ENCODE data around the gene CACNA2D4. TPM values are rescaled to one million over a fixed set of nuclear protein-coding genes. Genes with fewer than 3 reads are reported as not detected.

The CACNA2D4 gene
- total and polyA plus RNA-seq, 2 of the 13 experiments (the other 11 are each of a cell fraction or from before 2014, with no cell fraction given), result 14.2 to 136 TPM

DNA sequence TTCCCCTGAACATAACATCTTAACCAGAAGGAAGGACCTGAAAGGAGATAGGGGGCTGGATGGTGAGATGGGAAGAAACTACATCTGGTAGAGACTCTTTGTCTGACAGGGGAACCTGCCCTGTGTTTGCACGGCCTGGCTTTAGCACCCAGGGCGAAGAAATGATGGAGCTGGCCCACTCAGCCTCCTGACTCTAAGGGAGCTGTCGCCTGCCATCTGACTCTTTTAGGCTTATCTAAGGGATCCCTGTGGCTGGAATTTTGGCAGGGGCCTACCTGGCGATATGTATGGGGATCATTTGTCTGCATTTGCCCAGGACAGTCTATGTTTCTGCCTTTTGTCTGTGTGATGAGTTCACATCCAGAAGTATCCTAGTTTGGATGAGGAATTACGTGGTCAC, 15.6 kb upstream of the CACNA2D4 start:
- Histone ChIP-seq H3K27me3 (ENCODE audit: control insufficient read depth in 1 of 2, insufficient read depth in 2 of 2, low read length in 2 of 2) (peaks cover 0 to 10% of the 10 kb centered on the region in 2 experiments; a peak in 2 of 5 replicates), H3K9me3 (ENCODE audit: low read length) (no peaks in the 10 kb centered on the region), H3K4me3 (replicated peaks in 1 of 3; ENCODE audit: insufficient read depth in 1 of 3, low read depth in 2 of 3, low read length in 3 of 3) (no peak overlapping the region), H3K79me2 (ENCODE audit: insufficient read depth, low read length) (no peaks in the 10 kb centered on the region), H3K9ac (ENCODE audit: insufficient read depth, low read depth, low read length) (no peak overlapping the region), H4K20me1 (ENCODE audit: insufficient read depth, low read length) (no peaks in the 10 kb centered on the region), H2AFZ (ENCODE audit: low read length) (no peak overlapping the region), H3K36me3 (replicated peaks in 1 of 2; ENCODE audit: control insufficient read depth in 1 of 2, insufficient read depth in 2 of 2, low read length in 2 of 2) (peaks cover 1 to 10% of the 10 kb centered on the region in 2 experiments; a peak in 3 of 5 replicates), H3K4me2 (ENCODE audit: low read depth, low read length) (no peak overlapping the region), H3K27ac (ENCODE audit: extremely low read length, insufficient read depth, low read length) (no peak overlapping the region), H3K4me1 (ENCODE audit: insufficient read depth, low read length) (peaks cover under 1% of the 10 kb centered on the region; the same call in 1 of the 2 replicates)
- DNase-seq (ENCODE audit: low spot score) (no peak), ATAC-seq (no peak), FAIRE-seq (no peak)
- intact Hi-C loops (cut with micrococcal nuclease; ENCODE audit: unreplicated experiment), result no loop called here
- POLR2A ChIA-PET, result no interaction called here
- TF ChIP-seq ZNF160 (CRISPR knock-in tag; IDR thresholded peaks at IDR 0.05) (no peak), ZNF253 (CRISPR knock-in tag; IDR thresholded peaks at IDR 0.05; ENCODE audit: borderline replicate concordance) (no peak), RXRB (CRISPR knock-in tag; IDR thresholded peaks at IDR 0.05; ENCODE audit: borderline replicate concordance) (no peak), ZNF761 (CRISPR knock-in tag; conservative IDR thresholded peaks at IDR 0.05) (no peak)
- TF ChIP-seq, protein P1, sequence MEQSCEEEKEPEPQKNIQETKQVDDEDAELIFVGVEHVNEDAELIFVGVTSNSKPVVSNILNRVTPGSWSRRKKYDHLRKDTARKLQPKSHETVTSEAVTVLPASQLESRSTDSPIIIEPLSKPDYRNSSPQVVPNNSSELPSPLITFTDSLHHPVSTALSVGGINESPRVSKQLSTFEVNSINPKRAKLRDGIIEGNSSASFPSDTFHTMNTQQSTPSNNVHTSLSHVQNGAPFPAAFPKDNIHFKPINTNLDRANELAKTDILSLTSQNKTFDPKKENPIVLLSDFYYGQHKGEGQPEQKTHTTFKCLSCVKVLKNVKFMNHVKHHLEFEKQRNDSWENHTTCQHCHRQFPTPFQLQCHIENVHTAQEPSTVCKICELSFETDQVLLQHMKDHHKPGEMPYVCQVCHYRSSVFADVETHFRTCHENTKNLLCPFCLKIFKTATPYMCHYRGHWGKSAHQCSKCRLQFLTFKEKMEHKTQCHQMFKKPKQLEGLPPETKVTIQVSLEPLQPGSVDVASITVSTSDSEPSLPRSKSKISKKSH (CRISPR knock-in tag; IDR thresholded peaks at IDR 0.05; ENCODE audit: borderline replicate concordance), result no peak
- TF ChIP-seq, protein P2, sequence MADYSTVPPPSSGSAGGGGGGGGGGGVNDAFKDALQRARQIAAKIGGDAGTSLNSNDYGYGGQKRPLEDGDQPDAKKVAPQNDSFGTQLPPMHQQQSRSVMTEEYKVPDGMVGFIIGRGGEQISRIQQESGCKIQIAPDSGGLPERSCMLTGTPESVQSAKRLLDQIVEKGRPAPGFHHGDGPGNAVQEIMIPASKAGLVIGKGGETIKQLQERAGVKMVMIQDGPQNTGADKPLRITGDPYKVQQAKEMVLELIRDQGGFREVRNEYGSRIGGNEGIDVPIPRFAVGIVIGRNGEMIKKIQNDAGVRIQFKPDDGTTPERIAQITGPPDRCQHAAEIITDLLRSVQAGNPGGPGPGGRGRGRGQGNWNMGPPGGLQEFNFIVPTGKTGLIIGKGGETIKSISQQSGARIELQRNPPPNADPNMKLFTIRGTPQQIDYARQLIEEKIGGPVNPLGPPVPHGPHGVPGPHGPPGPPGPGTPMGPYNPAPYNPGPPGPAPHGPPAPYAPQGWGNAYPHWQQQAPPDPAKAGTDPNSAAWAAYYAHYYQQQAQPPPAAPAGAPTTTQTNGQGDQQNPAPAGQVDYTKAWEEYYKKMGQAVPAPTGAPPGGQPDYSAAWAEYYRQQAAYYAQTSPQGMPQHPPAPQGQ (CRISPR knock-in tag; IDR thresholded peaks at IDR 0.05; ENCODE audit: borderline replicate concordance), result no peak
- in situ Hi-C loops (cut with HindIII; ENCODE audit: extremely low pct_ligation_motif_present, low pct_unique_long_range_greater_than_20kb), result no loop called here
- no TSS peak for BruUV-seq (replicated peaks)
- CTCF ChIA-PET (ENCODE audit: low intra/inter-chr PET ratio, low total read pairs), result no interaction called here
- WGBS (ENCODE audit: low lambda C conversion rate), result 53% methylated on average over 3 of the region's 5 CpGs
